Measurements from ENCODE around the gene SCAI.
"Not testable (repeated sequence)": the region's sequence is repeated elsewhere in the genome, so short reads cannot be mapped to it uniquely, and the experiment has no call there.

The SCAI gene

GRCh38 chr9:124960409-124960752 is 182.9 kb downstream of the SCAI start:
- DNase-seq (ENCODE audit: extremely low spot score, insufficient read length, low read depth) (no peak), FAIRE-seq (no peak)

DNA sequence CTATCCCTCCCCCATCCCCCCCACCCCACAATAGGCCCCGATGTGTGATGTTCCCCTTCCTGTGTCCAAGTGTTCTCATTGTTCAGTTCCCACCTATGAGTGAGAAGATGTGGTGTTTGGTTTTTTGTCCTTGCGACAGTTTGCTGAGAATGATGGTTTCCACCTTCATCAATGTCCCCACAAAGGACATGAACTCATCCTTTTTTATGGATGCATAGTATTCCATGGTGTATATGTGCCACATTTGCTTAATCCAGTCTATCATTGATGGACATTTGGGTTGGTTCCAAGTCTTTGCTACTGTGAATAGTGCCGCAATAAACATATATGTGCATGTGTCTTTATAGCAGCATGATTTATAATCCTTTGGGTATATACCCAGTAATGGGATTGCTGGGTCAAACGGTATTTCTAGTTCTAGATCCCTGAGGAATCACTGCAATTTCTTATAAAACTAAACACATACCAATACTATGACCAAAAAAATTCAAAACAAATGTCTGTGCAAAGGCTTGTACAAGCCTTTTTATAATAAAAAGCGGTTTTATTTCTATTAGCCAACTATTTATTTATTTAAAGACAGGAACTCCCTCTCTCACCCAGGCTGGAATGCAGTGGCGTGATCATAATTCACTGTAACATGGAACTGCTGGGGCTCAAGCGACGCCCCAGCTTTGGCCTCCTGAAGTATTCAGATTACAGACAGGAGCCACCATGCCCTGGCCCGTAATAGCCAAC is 183.5 kb downstream of the SCAI start:
- FAIRE-seq; DNase-seq (ENCODE audit: extremely low spot score, insufficient read length, low read depth): not testable (repeated sequence)

DNA sequence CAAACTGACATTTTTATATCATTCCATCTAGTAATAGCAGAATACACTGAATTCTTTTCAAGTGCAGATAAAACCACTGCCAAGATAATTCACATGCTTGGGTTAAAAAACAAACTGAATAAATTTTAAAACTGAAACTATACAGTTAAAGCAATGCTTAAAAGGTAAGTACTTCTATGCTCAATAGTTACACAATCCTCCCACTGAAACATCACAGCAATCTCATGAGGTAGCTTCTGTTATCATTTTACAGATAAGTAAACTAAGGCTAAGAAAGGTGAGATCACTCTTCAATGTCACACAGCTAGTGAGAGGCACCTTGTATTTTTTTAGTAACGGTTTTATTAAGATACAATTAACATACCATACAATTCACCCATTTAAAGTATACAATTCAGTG is 189.1 kb downstream of the SCAI start:
- no peak for FAIRE-seq
- no peak for DNase-seq (ENCODE audit: extremely low spot score, insufficient read length, low read depth)

DNA sequence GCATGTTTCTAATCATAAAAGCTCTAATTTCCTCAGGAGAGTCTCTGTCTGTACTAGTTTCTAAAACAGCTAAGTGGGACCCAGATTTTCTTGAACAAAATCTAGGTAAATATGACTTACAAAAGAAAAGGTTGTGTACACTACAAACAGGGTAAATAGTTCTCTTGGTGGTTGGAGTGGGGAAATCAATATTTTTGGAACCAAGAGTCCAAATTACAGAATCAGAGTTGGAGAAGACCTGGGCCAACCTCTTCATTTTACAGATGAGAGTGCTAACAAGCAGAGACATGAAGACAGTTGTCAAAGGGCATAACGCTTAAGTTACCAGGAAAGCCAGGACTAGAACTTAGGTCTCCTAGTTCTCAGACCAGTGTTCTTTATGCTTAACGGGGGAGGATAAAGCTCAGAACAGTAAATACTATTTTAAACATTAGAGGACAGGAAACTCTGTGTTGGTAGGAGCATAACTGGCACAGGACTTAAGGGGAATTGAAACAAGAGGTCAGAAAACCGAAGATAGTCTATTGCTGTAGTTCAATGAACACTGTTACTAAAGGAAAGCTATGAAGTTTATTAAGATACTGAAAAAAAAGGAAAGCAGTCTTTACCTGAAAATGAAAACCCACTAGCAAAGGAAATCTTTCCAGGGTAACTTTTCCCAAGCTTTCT is 193.1 kb downstream of the SCAI start:
- DNase-seq (ENCODE audit: extremely low spot score, insufficient read length, low read depth): no peak
- FAIRE-seq: peak; percentile 31

- no peak for DNase-seq (ENCODE audit: extremely low spot score, insufficient read length, low read depth)
- no peak for FAIRE-seq
Measured at GRCh38 chr9:124949387-124949786, 193.9 kb downstream of the SCAI start.

DNA sequence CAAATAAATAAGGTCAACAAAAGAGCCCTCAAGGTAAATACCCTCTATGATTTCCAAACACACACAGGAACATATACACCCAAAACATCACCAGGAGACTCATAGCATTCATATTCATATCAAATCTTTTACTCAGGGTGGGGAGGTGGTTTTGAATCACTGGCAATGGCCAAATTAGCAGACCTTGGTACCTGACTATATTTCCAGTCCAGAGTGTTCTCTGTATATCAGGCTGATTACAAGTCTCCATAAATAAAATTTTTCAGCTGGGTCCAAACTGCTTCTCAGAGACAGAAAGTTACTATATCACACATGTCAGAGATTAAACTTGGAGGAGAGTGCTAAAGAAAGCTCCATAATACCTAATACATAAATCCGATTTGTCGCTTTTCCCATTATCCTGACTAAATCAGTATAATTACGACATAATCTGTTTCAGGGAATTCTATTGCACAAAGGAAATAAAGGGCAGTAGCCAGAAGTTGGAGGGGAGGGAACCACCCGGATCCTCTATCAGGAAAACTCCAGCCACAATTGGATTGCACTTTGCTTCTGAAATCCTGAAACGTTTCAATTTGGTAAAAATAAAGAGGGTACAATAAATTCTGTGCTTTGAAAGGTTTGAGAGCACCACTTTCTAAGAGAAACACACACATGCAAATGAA is 195.5 kb downstream of the SCAI start:
- DNase-seq (ENCODE audit: extremely low spot score, insufficient read length, low read depth) (no peak), FAIRE-seq (no peak)

- FAIRE-seq: no peak
- no peak for DNase-seq (ENCODE audit: extremely low spot score, insufficient read length, low read depth)
Measured at GRCh38 chr9:124946167-124946566, 197.2 kb downstream of the SCAI start.

DNA sequence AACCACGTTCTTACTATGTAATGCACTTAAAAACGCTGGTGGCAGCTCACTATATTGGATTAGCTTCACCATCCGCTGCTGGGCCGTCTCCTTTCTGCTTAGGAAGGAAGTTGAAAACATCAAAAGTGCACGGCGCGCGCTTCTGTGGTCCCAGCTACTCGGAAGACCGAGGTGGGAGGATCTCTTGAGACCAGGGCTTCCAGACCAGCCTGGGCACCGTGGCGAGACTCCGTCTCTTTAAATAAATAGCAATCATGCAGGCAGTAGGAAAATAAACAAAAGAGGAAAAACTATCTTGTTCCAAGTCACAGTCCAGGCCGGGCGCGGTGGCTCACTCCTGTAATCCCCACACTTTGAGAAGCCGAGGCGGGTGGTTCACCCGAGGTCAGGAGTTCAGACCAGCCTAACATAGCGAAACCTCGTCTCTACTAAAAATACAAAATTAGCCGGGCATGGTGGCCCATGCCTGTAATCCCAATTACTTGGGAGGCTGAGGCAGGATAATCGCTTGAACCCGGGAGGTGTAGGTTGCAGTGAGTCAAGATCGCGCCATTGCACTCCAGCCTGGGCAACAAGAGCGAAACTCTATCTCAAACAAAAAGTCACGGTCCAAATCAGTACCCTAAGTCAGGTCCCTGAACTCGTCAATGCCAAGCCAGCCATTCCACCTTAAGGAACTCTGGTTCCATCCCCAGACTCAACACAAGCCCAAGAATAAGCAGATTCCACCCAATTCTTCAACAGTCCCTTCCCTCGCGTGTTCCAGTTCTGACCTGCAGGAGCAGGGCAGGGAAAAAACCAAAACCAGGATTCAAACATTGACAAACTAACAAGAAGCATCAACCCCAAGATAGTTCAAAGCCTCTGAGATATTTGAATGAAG is 201.4 kb downstream of the SCAI start:
- DNase-seq (ENCODE audit: extremely low spot score, insufficient read length, low read depth) (peak; percentile 7), FAIRE-seq (peak; percentile 61)

DNA sequence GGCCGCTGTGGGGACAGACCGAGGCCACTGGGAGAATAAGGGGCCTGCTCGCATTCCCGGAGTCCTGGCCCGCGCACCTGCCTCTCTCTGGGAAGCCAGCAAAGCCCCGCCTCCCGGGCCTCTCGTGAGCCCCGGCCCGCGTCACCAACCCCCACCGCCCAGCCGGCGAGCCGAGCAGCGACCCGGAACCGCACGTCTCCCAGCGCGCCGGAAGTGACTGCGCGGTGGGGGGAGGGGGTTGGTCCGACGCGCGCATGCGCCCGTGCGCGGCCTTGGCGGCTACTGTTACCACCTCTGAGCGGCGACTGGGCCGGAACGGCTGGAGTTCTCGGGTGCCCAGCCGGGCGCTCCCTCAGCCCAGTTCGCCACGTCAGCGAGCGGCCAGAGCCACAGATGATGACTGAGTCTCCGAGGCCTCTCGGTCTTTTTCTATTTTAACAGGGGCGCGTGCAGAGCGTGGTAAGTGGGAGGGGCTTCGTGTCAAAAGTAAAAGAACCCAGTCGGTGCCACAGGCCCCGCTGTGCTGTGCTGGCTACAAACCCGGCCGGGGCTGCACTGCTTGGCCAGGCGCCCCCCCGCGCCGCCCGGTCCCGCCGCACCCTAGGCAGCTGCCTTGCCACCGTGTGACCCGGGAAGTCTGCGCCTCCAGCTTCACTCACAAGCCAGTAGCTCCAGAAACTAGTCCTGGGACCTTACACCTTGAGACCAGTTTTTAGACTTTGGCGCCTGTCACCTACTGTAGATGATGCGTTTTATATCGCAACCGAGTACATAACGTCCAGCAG is 202.2 kb downstream of the SCAI start, which contains the start of gene GOLGA1:
Gene GOLGA1 (minus strand): TSS at position 190 of the 785 bp plus-strand sequence. CDS start 2,372 bp downstream, outside the sequence.
- DNase-seq (ENCODE audit: extremely low spot score, insufficient read length, low read depth) (peak; percentile 91), FAIRE-seq (peak; percentile 85)

DNA sequence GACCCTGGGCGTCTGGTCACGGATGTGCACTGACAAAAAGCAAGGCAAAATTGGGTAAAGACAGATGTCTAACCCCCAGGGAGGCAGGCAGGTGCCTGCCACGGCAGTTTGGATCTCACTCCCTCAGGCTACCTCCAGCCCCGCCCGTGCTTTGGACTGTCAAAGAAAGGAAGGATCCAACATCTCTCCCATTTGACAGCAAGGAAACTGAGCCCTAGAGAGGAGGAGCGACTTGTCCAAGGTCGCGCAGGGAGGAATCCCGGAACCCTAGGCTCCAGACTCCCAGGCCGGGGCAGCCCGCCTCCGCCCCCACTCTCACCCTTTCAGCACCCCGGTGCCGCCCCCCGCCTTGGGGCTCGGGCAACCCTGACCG is 202.8 kb downstream of the SCAI start:
- FAIRE-seq: peak; percentile 54

GRCh38 chr9:124939944-124940343 is 203.4 kb downstream of the SCAI start:
- no peak for DNase-seq (ENCODE audit: extremely low spot score, insufficient read length, low read depth)
- FAIRE-seq: no peak

More for the DNA sequence above, 202.8 kb downstream of the SCAI start:
- no peak for DNase-seq (ENCODE audit: extremely low spot score, insufficient read length, low read depth)

DNA sequence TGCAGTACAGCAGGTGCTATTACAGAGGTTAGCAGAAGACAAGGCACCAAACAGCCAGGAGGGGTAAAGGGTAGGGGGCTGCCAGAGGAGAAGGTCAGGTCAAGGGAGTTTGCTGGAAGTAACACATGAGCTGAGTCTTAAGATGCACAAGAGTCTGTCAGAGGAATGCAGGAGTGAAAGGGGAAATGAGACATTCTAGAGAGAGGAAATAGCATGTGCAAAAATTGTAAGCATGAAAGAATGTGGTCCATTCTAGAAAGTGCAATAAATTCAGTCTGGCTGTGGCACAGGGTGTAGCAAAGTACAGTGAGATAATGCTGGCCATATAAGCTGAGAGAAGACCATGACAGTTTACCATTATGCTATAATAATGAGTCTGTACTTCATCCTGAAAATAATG is 209.0 kb downstream of the SCAI start:
- no peak for DNase-seq (ENCODE audit: extremely low spot score, insufficient read length, low read depth)
- peak; percentile 65 for FAIRE-seq

DNA sequence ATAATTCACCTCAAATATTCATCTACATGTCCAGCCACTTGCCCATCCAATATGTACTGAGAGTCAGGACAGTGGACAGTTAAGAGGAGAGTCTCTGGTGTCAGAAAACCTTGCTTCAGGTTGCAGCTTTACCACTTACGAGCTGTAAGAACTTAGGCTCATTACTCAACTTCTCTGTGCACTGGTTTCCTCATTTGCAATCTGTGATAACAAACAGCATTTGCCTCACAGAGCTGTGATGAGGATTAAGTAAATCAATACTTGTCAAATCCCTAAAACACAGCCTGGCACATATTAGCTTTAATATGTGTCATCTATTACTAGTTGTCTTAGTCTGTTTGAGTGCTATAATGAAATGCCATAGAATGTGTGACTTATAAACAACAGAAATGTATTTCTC is 211.0 kb downstream of the SCAI start:
- FAIRE-seq (no peak), DNase-seq (ENCODE audit: extremely low spot score, insufficient read length, low read depth) (no peak)

DNA sequence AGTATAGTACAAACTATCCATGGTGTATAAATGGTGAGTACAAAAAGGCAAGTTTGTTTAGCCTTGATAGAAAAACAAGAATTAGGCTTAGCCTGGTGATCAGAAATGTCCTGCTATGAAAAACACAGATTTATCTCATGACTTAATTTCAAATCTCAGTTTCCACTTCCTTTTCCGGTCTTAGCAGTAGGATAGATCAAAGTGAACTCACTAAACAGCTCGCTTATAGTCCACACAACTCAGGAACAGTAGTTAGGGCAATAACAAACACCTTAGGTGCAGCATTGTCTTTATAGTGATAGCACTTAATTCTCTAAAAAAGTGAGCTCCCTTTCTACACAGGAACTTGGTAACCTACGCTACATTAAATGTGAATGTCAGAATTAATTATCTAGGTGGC is 213.9 kb downstream of the SCAI start:
- FAIRE-seq (no peak), DNase-seq (ENCODE audit: extremely low spot score, insufficient read length, low read depth) (no peak)

GRCh38 chr9:124928116-124928515 is 215.2 kb downstream of the SCAI start:
- no peak for DNase-seq (ENCODE audit: extremely low spot score, insufficient read length, low read depth)
- no peak for FAIRE-seq

DNA sequence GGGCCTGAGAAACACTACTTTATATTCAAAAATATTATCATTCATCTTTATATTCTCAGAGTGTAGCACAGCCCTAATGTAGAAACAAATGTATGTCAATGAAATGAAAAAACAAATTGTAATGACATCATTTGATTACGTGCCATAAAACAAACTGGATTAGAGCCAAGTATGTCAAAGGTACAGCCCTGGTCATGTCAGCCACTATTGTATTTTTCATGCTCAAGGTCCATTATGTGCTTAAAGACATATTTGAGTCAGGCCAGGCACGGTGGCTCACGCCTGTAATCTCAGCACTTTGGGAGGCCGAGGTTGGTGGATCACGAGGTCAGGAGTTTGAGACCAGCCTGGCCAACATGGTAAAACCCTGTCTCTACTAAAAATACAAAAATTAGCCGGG is 222.9 kb downstream of the SCAI start:
- not testable (repeated sequence) for DNase-seq (ENCODE audit: extremely low spot score, insufficient read length, low read depth); FAIRE-seq

DNA sequence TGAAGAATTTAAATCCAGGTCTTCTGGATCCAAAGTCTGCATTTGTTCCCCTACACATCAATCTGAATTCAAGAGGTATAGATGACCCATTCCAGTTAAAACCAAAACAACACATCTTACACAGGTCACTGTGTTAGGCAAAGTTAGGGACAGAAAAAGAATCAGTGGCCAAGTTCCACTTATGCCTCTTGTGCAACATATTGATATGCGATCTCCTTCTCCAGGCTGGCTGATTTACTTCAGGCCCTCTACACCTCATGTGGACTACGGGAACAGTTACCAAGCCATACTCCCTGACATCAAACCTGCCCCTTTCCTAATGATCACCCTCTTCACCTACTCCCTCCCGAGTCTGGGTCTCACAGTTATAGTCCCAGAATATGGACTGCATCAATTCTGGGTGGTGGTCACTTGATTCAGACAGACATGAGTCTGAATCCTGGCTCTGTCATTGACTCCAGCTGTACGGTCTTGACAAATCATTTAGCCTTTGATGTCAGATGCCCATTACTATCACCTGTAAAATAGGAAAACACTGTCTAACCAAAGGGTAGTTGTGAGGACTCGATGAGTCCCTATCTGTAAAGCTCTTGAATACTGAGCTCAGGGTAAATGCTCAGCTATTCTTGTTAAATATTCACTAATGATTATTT is 228.4 kb downstream of the SCAI start:
- no peak for FAIRE-seq
- no peak for DNase-seq (ENCODE audit: extremely low spot score, insufficient read length, low read depth)

GRCh38 chr9:124913378-124913777 is 229.9 kb downstream of the SCAI start:
- FAIRE-seq (no peak), DNase-seq (ENCODE audit: extremely low spot score, insufficient read length, low read depth) (no peak)

GRCh38 chr9:124911766-124912165 is 231.6 kb downstream of the SCAI start:
- no peak for DNase-seq (ENCODE audit: extremely low spot score, insufficient read length, low read depth)
- FAIRE-seq: no peak

All from GM18507 (cell line).